ENCODE data around the gene PTH1R. TPM values are rescaled to one million over a fixed set of nuclear protein-coding genes. Genes with fewer than 3 reads are reported as not detected.

The PTH1R gene
- polyA plus RNA-seq, 1 donor (not counting 4 experiments of a cell fraction or from before 2014, with no cell fraction given): not detected

DNA sequence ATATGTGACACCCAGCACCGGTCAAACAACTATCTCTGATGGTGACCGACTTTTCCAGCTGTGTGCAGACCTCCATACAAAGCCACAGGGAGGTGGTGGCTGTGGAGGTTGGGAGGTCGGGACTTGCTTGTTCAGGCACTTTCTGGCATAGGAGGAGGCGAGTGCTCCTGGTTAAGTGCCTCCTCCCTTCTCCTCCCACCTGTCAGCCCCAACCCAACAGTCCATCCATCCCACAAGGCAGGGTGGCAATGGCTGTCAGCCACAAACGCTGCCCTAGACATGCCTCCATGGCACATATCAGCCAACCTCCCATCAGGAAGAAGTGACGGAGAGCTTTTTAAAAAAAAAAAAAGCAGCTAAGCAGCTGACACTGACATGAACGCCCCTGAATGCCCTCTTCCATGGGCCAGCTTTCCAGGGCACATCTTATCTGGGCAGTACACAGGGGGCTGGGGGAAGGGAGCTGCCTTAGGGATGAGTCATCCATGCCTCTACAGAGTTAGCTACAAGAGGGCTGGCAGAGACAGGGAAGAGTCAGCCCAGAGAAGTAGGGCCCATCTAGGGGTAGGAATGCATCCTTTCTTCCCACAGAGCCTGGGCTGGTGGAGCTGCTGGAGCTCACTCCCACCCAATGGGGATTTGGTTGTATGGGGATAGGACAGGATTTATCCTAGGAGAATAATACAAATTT lies 57.8 kb downstream of the PTH1R start:
- H3K4me1 ChIP-seq (ENCODE audit: control insufficient read depth, extremely low read depth, insufficient read depth, low read length): peaks cover 53% of the 10 kb centered on the region
- TF ChIP-seq EZH2 (IDR thresholded peaks at IDR 0.05; ENCODE audit: low read length): no peak
- TF ChIP-seq, protein P1, sequence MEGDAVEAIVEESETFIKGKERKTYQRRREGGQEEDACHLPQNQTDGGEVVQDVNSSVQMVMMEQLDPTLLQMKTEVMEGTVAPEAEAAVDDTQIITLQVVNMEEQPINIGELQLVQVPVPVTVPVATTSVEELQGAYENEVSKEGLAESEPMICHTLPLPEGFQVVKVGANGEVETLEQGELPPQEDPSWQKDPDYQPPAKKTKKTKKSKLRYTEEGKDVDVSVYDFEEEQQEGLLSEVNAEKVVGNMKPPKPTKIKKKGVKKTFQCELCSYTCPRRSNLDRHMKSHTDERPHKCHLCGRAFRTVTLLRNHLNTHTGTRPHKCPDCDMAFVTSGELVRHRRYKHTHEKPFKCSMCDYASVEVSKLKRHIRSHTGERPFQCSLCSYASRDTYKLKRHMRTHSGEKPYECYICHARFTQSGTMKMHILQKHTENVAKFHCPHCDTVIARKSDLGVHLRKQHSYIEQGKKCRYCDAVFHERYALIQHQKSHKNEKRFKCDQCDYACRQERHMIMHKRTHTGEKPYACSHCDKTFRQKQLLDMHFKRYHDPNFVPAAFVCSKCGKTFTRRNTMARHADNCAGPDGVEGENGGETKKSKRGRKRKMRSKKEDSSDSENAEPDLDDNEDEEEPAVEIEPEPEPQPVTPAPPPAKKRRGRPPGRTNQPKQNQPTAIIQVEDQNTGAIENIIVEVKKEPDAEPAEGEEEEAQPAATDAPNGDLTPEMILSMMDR (optimal IDR thresholded peaks at IDR 0.05 in 1 of 3, IDR thresholded peaks at IDR 0.05 in 1 of 3, conservative IDR thresholded peaks at IDR 0.05 in 1 of 3; ENCODE audit: extremely low read depth in 1 of 3, insufficient read depth in 2 of 3, low read length in 3 of 3): peak in 2 of 3 experiments; percentile 88 to 93
- peak; percentile 93 for DNase-seq (ENCODE audit: low read depth, low spot score)

DNA sequence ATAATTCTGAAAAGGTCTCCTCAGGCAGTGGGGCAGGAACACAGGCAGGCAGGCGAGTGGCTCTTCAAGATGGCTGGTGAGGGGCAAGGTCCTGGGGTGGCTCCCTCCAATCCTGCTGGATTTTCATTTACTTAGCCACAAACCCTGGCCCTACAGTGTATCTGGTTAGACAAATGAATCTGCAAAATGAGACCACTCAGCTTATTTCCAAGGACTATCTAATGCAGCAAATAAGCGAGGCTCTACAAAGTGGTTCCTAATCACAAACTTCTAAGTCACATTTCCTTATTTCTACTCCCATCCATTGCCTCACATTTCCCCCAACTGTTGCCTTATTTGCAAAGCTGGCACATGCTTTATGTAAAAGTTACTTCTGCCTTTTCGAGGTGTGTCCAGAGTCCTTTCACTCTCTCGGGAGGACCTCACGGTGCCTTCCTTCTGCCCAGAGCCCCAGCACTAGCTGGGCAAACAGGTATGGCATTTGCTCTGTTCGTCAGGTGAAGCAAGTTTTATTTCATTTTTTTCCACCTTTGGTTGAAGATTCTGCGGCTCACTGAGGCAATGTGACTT lies 58.6 kb downstream of the PTH1R start:
- peaks cover 21 to 41% of the 10 kb centered on the region in 2 experiments for H3K36me3 ChIP-seq (ENCODE audit: control insufficient read depth in 2 of 2, extremely low read depth in 1 of 2, insufficient read depth in 2 of 2, low read length in 2 of 2)

More for the DNA sequence above, 57.8 kb downstream of the PTH1R start:
- H3K9ac ChIP-seq (ENCODE audit: control insufficient read depth, extremely low read depth, insufficient read depth, low read length): peak overlapping the region; percentile 84
- H3K27ac ChIP-seq (ENCODE audit: control insufficient read depth, insufficient read depth, low read length): peak overlapping the region; percentile 97
- H3K4me3 ChIP-seq (ENCODE audit: control insufficient read depth in 2 of 3, extremely low read depth in 1 of 3, insufficient read depth in 2 of 3, low read depth in 1 of 3, low read length in 3 of 3): peak overlapping the region in 1 of 3 experiments; percentile 39
- peaks cover 16 to 46% of the 10 kb centered on the region in 2 experiments for H3K36me3 ChIP-seq (ENCODE audit: control insufficient read depth in 2 of 2, extremely low read depth in 1 of 2, insufficient read depth in 2 of 2, low read length in 2 of 2)
- H3K9me3 ChIP-seq (ENCODE audit: control insufficient read depth, low read depth, low read length): no peaks in the 10 kb centered on the region
- peaks cover 62% of the 10 kb centered on the region for H3K79me2 ChIP-seq (ENCODE audit: control insufficient read depth, insufficient read depth, low read length)
- FAIRE-seq: peak; percentile 86
- H4K20me1 ChIP-seq (ENCODE audit: control insufficient read depth, extremely low read depth, insufficient read depth, low read length): no peaks in the 10 kb centered on the region
- peak overlapping the region; percentile 86 for H3K4me2 ChIP-seq (ENCODE audit: control insufficient read depth, extremely low read depth, insufficient read depth, low read depth, low read length)
- no peak overlapping the region for H2AFZ ChIP-seq (ENCODE audit: control insufficient read depth, low read length)
- dilution Hi-C loops (cut with MboI; ENCODE audit: extremely low pct_ligation_motif_present, low sequenced_read_pairs): no loop called here
- no peaks in the 10 kb centered on the region for H3K27me3 ChIP-seq (ENCODE audit: control insufficient read depth, extremely low read depth, insufficient read depth, low read length)
- H3K9me1 ChIP-seq (ENCODE audit: control insufficient read depth, extremely low read depth, insufficient read depth, low read length): peaks cover 9% of the 10 kb centered on the region

More for the DNA sequence above, 58.6 kb downstream of the PTH1R start:
- Histone ChIP-seq H2AFZ (ENCODE audit: control insufficient read depth, low read length) (no peak overlapping the region), H3K79me2 (ENCODE audit: control insufficient read depth, insufficient read depth, low read length) (peaks cover 60% of the 10 kb centered on the region), H3K27ac (ENCODE audit: control insufficient read depth, insufficient read depth, low read length) (peak overlapping the region; percentile 97), H3K9me3 (ENCODE audit: control insufficient read depth, low read depth, low read length) (no peaks in the 10 kb centered on the region), H3K9ac (ENCODE audit: control insufficient read depth, extremely low read depth, insufficient read depth, low read length) (peak overlapping the region; percentile 11), H3K4me2 (ENCODE audit: control insufficient read depth, extremely low read depth, insufficient read depth, low read depth, low read length) (peak overlapping the region; percentile 86), H3K27me3 (ENCODE audit: control insufficient read depth, extremely low read depth, insufficient read depth, low read length) (no peaks in the 10 kb centered on the region), H3K4me3 (ENCODE audit: control insufficient read depth in 2 of 3, extremely low read depth in 1 of 3, insufficient read depth in 2 of 3, low read depth in 1 of 3, low read length in 3 of 3) (no peak overlapping the region), H3K4me1 (ENCODE audit: control insufficient read depth, extremely low read depth, insufficient read depth, low read length) (peaks cover 53% of the 10 kb centered on the region), H4K20me1 (ENCODE audit: control insufficient read depth, extremely low read depth, insufficient read depth, low read length) (no peaks in the 10 kb centered on the region), H3K9me1 (ENCODE audit: control insufficient read depth, extremely low read depth, insufficient read depth, low read length) (peaks cover 8% of the 10 kb centered on the region)
- peak; percentile 20 for FAIRE-seq
- DNase-seq (ENCODE audit: low read depth, low spot score): no peak
- dilution Hi-C loops (cut with MboI; ENCODE audit: extremely low pct_ligation_motif_present, low sequenced_read_pairs): no loop called here
- TF ChIP-seq, protein P1 (optimal IDR thresholded peaks at IDR 0.05 in 1 of 3, IDR thresholded peaks at IDR 0.05 in 1 of 3, conservative IDR thresholded peaks at IDR 0.05 in 1 of 3; ENCODE audit: extremely low read depth in 1 of 3, insufficient read depth in 2 of 3, low read length in 3 of 3): no peak
- no peak for TF ChIP-seq EZH2 (IDR thresholded peaks at IDR 0.05; ENCODE audit: low read length)
